D721Med (cell line): ENCODE results near the gene MAP3K13.
"Not testable (repeated sequence)": the region's sequence is repeated elsewhere in the genome, so short reads cannot be mapped to it uniquely, and the experiment has no call there.

ENCODE experiments used
- DNase-seq: peaks from one replicate; pipeline ENCODE4 v3.0.0; 2011; ENCODE audit warnings: low spot score; ENCODE audit not compliant: insufficient read length
- FAIRE-seq: peaks from 2 replicates; lab custom pipeline; 2011; peaks lifted over from hg19 to GRCh38; lab: Jason Lieb, UNC
- TF ChIP-seq, protein P1 (sequence below): IDR thresholded peaks from 2 replicates; pipeline ENCODE4 v1.5.1; 2012; ENCODE audit warnings: mild to moderate bottlenecking, control low read depth; ENCODE audit not compliant: insufficient read depth; ENCODE audit errors: missing control alignments

MAP3K13 gene

DNA sequence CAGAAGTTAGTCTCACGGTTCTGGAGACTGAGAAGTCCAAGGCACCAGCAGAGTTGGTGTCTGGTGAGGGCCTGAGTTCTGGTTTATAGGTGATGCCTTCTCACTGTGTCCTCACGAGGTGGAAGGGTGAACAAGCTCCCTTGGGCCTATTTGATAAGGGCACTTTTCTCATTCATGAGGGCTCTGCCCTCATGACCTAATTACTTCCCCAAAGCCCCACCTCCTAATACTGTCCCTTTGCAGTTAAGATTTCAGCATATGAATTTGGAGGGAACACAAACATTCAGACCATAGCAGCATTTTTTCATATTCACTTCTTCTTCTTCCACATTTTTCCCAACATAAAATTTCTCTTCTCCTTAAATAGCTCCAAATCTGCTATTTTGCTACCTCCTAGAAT lies 94.4 kb downstream of the MAP3K13 start:
- TF ChIP-seq, protein P1, sequence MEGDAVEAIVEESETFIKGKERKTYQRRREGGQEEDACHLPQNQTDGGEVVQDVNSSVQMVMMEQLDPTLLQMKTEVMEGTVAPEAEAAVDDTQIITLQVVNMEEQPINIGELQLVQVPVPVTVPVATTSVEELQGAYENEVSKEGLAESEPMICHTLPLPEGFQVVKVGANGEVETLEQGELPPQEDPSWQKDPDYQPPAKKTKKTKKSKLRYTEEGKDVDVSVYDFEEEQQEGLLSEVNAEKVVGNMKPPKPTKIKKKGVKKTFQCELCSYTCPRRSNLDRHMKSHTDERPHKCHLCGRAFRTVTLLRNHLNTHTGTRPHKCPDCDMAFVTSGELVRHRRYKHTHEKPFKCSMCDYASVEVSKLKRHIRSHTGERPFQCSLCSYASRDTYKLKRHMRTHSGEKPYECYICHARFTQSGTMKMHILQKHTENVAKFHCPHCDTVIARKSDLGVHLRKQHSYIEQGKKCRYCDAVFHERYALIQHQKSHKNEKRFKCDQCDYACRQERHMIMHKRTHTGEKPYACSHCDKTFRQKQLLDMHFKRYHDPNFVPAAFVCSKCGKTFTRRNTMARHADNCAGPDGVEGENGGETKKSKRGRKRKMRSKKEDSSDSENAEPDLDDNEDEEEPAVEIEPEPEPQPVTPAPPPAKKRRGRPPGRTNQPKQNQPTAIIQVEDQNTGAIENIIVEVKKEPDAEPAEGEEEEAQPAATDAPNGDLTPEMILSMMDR = no peak
- FAIRE-seq (no peak), DNase-seq (no peak)

DNA sequence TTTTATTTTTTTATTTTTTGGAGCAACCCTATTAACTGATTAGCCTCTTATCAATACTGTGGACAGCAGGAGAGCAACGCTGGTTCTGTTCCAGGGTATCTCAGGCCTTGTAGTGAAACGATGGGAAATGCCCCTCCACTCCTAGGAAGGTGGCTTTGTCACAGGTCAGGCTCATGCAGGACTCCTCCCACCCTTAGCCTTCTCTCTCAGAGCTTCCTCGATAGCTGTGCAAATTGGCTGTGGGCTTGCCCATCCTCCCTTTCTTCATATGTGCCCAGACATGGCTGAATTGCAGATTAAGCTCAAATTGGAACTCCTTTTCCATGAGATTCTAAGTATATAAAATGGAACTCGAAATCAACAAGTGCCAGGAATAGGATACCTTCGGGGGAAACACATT lies 97.4 kb downstream of the MAP3K13 start:
- DNase-seq (no peak), FAIRE-seq (no peak)
- TF ChIP-seq, protein P1 = no peak

DNA sequence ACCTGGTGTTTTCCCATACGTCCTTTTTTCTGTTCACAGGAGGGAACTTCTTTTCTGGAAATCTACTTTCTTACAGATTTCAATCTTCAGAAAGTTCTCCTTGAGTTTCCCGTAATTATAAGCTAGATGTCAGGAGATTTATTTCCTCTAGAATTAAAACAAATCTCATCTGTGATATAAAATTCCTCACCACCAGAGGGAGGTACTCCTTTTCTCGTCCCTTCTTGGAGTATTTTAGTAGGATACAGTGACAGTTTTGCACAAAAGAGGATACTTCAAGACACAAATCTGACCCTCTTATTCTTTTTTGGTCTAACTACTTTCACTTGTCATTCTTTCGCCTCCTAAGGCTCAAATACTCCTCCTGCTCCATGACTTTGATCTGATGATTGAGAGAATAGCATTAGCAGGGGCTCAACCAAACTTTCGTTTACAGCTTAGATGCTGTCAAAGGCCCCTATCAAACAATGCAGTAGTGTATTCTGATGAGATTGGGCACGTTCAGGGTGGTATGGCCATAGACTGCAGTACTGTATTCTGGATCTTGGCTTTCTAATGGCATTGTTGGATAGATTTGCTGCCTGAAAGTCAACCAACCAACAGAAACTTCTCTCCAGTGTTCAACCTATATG lies 97.9 kb downstream of the MAP3K13 start:
- TF ChIP-seq, protein P1 = peak; percentile 28
- DNase-seq = no peak
- no peak for FAIRE-seq

DNA sequence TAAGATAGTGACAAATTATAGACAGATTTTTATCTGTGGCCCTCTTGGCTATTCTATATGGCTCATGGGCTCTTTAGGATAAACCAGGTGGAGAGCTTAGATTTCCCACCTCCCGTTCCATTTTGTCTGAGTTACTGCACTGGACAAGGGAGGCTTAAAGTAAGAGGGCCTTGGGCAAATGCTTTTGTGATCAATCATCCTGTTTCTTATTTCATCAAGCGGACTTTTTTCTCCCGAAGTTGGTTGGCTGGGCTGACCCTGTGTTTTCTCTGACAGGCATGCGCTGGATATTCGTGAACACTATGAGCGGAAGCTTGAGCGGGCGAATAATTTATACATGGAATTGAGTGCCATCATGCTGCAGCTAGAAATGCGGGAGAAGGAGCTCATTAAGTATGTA lies 102.5 kb downstream of the MAP3K13 start:
- DNase-seq (no peak), FAIRE-seq (no peak)
- TF ChIP-seq, protein P1 = no peak

DNA sequence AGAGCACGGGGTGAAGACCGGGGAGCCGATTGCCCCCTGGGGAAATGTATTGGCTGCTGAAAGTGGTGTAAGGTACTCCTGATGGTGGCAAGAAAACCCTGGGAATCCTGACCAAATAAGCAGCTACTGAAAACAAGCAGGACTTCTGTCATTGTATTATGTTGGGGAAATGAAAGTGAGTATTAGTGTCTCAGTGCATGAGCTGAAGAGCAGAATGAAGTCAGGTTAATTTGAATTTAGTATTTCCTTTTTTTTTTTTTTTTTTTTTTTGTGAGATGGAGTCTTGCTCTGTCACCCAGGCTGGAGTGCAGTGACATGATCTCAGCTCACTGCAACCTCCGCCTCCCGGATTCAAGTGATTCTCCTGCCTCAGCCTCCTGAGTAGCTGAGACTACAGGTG lies 103.2 kb downstream of the MAP3K13 start:
- DNase-seq, FAIRE-seq: not testable (repeated sequence)

DNA sequence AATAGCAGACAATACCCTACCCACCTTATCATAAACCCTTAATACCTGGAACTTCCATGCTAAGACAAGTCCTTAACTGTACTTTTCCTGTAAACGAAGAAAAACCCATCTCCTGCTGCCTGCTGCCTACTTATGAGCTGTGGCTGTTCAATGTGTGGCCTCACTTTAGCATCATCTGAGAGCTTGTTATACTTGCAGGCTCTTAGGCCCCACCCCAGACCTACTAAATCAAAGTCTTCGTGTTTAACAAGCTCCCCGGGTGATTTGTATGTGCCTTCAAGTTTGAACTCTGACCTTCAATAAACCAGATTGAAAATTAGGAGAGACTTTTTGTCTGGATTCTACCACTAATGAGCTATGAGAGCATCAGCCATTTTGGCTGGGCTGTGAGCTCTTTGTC lies 106.6 kb downstream of the MAP3K13 start:
- TF ChIP-seq, protein P1 = no peak
- DNase-seq = no peak
- no peak for FAIRE-seq

DNA sequence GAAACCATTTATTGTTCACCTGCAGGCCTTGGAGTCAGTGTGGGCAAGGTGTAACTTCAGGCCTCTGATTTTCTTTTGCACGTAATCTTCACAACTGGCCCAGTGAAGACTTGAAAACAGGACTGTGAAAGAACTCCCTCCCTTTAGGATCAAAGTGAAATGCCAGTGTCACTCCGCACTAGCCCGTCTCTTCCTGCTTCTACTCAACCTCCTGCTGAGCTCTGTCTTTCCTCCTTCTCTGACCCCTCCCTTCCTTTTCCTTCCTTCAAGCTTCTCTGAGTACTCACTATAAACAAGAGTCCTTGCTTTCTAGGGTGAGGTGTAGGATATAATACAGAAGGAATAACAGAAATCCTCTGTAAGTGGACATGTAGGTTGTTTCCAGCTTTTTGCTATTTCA lies 107.4 kb downstream of the MAP3K13 start:
- no peak for FAIRE-seq

More for the DNA sequence above, 107.4 kb downstream of the MAP3K13 start:
- no peak for DNase-seq
- TF ChIP-seq, protein P1 = no peak
